HG03139 (cell line): ENCODE measurements around the gene EDA.

Source experiments
- ATAC-seq: cut with Tn5 transposase; IDR thresholded peaks from one replicate; pipeline ENCODE4 v1.9.1; 2021; ENCODE audit not compliant: unreplicated experiment

The EDA gene

DNA sequence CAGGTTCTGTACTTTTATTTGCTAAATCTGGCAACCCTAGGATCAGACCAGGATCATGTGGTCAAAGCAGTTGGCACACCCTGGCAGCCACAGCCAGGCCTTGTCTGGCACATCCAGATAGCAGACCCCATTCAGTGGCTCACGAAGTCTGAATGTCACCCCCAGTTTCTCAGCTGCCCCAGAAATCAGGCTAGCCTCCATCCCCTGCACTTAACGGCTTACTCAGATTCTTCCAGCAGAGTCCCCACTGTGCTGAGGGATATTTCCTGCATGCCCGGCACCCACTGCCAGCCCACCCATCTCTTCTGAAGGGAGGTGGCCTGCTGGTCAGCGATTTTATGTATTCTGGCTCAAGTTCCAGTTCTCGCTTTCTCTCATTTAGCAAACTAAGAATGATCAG lies 438.5 kb downstream of the EDA start:
- no peak for ATAC-seq

DNA sequence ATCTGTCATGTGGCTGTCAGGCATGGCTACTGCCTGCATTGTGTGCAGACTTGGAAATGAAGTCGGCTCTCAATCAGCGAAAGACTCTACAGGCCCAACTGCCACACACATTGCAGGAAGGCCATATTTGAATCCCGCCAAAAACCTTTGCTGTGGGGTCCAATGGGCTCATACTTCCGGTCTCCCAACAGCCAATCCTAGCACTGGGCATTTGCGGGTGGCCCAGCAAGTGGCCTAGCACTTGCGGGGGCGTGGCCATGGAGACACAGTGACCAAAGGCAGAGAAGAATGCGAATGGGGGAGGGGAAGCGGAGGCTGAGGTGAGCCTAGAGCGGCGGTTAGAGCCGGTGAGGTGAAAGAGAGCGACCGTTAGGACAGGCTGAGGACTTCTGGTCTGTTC lies 446.2 kb downstream of the EDA start, which contains the start of gene OTUD6A:
OTUD6A (plus strand) TSS at position 382 of the 400 bp plus-strand sequence. CDS start 68 bp downstream, outside the sequence.
- no peak for ATAC-seq

DNA sequence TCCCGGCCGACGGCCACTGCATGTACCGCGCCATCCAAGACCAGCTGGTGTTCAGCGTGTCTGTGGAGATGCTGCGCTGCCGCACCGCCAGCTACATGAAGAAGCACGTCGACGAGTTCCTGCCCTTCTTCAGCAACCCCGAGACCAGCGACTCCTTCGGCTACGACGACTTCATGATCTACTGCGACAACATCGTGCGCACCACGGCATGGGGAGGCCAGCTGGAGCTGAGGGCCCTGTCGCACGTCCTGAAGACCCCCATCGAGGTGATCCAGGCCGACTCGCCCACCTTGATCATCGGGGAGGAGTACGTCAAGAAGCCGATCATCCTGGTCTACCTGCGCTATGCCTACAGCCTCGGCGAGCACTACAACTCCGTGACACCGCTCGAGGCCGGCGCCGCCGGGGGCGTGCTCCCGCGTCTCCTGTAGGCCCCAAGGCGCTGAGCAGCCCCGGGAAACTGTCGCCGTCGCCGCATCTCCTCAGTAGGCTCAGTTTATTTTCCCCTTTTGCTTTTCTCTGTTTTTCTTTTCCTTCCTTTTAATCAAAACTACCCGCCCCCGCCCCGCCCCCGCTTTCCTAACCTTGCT lies 447.1 kb downstream of the EDA start:
- no peak for ATAC-seq

DNA sequence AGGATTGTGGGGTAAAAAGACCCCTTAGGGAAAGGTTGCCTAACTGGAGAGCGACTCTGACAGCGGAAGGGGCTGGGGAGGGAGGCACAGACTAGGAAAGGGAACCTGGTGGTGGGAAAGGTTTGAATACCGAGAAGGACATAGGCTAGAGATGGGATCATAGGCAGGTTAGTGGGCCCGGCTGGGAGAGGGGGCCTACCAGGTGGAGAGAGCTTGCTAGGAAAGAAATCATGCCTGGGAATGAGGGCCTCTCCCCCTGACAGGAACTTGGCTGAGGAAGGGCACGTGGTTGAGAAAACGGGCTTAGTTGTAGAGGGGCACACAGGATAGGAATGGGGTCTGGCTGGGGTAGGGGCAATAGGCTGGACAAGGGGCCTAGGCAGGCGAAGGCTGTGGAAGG lies 450.7 kb downstream of the EDA start:
- ATAC-seq: no peak

DNA sequence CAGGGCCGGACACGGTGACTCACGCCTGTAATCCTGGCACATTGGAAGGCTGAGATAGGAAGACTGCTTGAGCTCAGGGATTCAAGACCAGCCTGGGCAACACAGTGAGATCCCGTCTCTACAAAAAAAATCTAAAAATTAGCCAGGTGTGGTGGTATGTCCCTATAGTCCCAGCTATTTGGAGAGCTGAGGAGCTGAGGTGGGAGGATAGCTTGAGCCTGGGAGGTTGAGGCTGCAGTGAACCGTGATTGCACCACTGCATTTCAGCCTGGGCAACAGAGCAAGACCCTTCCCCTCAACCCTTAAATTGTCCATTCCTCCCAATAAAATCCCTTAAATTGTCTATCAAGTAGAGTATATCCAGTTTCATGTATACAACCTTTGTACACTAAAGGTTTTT lies 463.4 kb downstream of the EDA start:
- no peak for ATAC-seq

DNA sequence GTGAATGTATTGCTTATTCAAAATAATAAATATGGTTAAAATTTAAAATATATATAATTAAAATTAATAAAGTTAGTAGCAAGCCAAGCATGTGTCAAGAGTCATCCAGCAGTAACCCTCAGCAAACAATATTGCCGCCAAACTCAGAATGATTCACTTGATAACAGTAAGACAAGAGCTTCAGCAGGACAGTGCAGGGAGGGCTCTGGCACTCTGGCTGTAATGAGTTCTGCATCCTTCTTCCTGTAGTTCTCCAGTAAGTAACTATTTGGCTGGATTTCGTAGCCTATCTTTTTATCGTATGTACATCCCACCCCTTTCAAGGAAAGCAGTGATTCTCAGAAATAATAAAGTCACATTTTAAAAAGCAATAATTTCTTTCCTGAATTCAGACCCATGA lies 464.0 kb downstream of the EDA start:
- no peak for ATAC-seq

DNA sequence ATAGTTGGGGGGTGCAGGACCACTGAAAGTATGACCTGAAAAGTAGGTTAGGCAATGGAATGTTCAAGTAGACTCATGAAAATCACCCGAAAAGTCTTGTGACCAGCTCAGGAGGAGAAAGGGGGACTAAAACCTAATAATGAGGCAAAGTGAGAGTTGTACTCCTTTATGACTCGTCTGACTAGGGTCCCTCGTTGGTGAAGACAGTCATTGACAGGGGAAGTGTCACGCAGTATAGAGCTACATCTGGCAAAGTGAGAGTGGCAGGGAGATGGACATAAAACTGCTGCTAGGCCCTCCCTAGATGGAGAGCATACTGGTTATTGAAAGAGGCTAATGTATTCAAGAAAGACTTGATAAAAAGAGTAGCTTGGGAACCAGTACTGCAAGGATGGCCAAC lies 466.8 kb downstream of the EDA start:
- ATAC-seq: no peak

DNA sequence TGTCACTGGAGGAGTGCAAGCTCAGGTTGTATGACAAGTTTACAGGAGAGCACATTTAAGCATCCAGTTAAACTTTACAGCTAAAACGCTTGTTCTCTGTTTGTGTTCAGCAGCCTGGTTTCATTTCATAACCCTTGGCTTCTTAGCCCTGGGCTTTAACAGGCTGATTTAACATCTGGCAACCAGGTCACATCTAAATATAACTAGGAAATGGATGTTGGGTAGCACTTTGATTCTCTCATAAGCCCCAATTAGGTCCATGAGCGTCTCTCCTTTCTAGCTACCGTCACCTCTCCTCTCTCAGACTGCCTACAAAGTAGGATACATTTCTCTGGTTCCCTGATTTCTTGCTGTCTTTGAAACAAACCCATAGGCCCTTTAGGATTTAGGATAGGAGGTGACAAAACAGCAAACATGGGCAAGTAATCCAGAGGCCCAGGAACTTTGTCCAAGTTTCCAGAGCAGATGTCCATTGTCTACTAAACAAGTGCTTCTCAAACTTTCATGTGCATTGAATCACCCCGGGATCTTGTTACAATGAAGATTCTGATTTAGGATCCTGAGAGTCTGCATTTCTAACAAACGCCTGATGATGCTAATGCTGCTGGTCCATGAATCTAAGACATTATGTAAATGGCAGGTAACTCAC lies 468.8 kb downstream of the EDA start:
- ATAC-seq: no peak

DNA sequence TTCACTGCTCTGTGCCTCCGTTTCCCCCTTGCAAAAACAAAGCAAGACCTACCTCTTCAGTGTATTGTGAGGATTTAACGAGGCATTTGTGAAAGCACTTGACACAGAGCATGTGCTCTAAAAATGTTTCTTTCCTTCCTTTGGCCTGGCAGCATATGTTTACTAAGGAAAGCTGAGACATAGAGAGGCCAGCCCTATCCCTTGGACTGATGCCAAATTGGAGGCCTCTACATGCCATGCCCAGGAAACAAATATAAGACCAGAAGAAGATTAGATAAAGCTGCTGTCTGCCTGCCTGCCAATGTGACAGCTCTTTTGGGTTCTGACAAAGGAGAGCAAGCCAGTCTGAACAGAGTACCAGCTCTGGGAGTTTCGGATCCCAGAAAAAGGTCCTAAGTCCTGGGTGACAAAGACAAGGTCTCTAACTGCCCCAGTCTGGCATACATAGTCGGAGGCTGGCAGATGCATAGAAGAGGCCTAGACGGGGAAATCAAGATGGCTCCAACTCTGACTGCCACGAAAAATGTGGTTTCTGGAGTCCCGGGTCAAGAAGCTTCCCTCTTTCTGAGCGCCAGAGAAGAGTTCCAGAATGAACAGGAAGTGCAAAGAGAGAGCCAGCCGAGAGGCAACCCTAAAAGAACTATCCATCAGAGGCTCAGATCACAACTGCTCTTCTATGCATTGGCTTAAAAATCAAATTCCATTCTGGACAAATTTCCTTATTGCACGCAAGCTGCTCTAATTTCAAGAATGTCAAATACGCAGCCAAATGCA lies 472.1 kb downstream of the EDA start:
- no peak for ATAC-seq

DNA sequence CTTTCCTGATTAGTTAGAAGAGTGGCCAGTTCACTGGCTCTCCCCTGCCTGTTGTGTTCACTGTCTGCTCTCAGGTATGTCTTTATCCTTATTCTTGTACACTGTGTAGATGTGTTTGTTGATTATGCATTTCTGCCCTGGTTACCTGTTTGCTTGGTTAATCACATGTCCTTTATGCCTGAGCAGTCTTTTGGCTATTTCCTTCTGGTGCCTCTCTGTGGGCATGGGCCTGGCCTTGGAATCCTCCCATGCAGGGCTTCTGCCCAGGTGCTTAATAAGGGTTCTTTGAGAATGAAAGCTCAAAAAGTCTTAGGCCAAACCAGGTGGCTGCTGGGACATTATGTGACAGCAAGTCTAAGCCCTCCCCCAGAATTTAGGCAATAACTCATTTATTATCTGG lies 472.8 kb downstream of the EDA start:
- no peak for ATAC-seq
